Measurements from ENCODE around the gene TMEM95. TPM values are rescaled to one million over a fixed set of nuclear protein-coding genes. Genes with fewer than 3 reads are reported as not detected.

TMEM95 gene
- total RNA-seq, 1 experiment from 2014 or later, result not detected

- Histone ChIP-seq H3K9me2 (ENCODE audit: insufficient read depth) (no peaks in the 10 kb centered on the region), H3K9me3 (ENCODE audit: control insufficient read depth in 1 of 2, insufficient read depth in 1 of 2, low read depth in 1 of 2, low read length in 2 of 2) (no peaks in the 10 kb centered on the region), H2AFZ (ENCODE audit: low read depth, low read length, poor library complexity, severe bottlenecking) (no peak overlapping the region), H3K4me3 (replicated peaks in 1 of 2; ENCODE audit: low read depth in 1 of 2, low read length in 2 of 2) (no peak overlapping the region), H3K79me2 (ENCODE audit: insufficient read depth, low read length) (peaks cover 20% of the 10 kb centered on the region; the same call in 1 of the 2 replicates), H3K4me2 (ENCODE audit: low read length) (peak overlapping the region; percentile 77), H3K9ac (ENCODE audit: low read length) (peak overlapping the region; percentile 93; the same call in 1 of the 2 replicates), H3K27me3 (ENCODE audit: insufficient read depth, low read length) (no peaks in the 10 kb centered on the region), H3K4me1 (ENCODE audit: control insufficient read depth in 1 of 2, insufficient read depth in 2 of 2, low read length in 2 of 2) (peaks cover 3 to 29% of the 10 kb centered on the region in 2 experiments; a peak in 3 of 4 replicates), H4K20me1 (ENCODE audit: insufficient read depth) (no peaks in the 10 kb centered on the region), H3K27ac (ENCODE audit: low read depth, low read length) (no peak overlapping the region), H3K36me3 (ENCODE audit: control insufficient read depth in 1 of 2, insufficient read depth in 2 of 2, low read length in 2 of 2) (peaks cover 13 to 27% of the 10 kb centered on the region in 2 experiments; a peak in 3 of 4 replicates)
- CTCF ChIA-PET, result no interaction called here
- TF ChIP-seq SP1 (IDR thresholded peaks at IDR 0.05; ENCODE audit: low read depth) (no peak), POLR2A (IDR thresholded peaks at IDR 0.05; ENCODE audit: borderline replicate concordance, extremely low read depth, insufficient read depth, insufficient read length) (no peak), ZNF274 (IDR thresholded peaks at IDR 0.05; ENCODE audit: low read depth, low read length) (no peak), YY1 (IDR thresholded peaks at IDR 0.05; ENCODE audit: extremely low read depth, insufficient replicate concordance, low read depth, low read length) (no peak), EZH2phosphoT487 (IDR thresholded peaks at IDR 0.05; ENCODE audit: borderline replicate concordance) (no peak), EGR1 (IDR thresholded peaks at IDR 0.05; ENCODE audit: low read depth) (no peak), ATF3 (IDR thresholded peaks at IDR 0.05) (no peak), SIN3A (IDR thresholded peaks at IDR 0.05; ENCODE audit: low read depth) (no peak), ZBTB33 (IDR thresholded peaks at IDR 0.05; ENCODE audit: extremely low read depth, insufficient replicate concordance, low read length) (no peak), ELF1 (IDR thresholded peaks at IDR 0.05; ENCODE audit: borderline replicate concordance, low read depth) (no peak), CTCF (IDR thresholded peaks at IDR 0.05 in 2 of 3, conservative IDR thresholded peaks at IDR 0.05 in 1 of 3; ENCODE audit: borderline replicate concordance in 1 of 3, insufficient read depth in 1 of 3, low read depth in 2 of 3, low read length in 2 of 3) (no peak), MAX (IDR thresholded peaks at IDR 0.05) (no peak), TCF7L2 (IDR thresholded peaks at IDR 0.05; ENCODE audit: borderline replicate concordance, extremely low read depth, insufficient read depth, insufficient read length) (no peak), ZFX (IDR thresholded peaks at IDR 0.05) (no peak), POLR2AphosphoS5 (IDR thresholded peaks at IDR 0.05; ENCODE audit: low read depth, low read length) (no peak), FOSL1 (IDR thresholded peaks at IDR 0.05; ENCODE audit: low read depth) (no peak), CBX3 (IDR thresholded peaks at IDR 0.05; ENCODE audit: low read depth) (no peak)
- no peak for ATAC-seq
- POLR2A ChIA-PET, result no interaction called here
- no peak for DNase-seq (ENCODE audit: low read depth, low spot score)
- RAD21 ChIA-PET (ENCODE audit: low non-redundant PET in 1 of 2, low total read pairs in 2 of 2, uncharacterized antibody in 2 of 2, unreplicated experiment in 2 of 2), result no interaction called here
- intact Hi-C loops (cut with micrococcal nuclease), result no loop called here
- no TSS peak for BruUV-seq (replicated peaks)
Measured at GRCh38 chr17:7327501-7327900, 27.5 kb upstream of the TMEM95 start.
